Stimulated activated CD4-positive, alpha-beta T cell treated with anti-CD3 and anti-CD28 coated beads, Interleukin-15, amount 100 ng/mL, for 48 hours (primary cell): ENCODE results near the gene CFAP73.

Experiments
- DNase-seq, 2 donors: peaks; one replicate each; pipeline ENCODE4 v3.0.0-alpha.2; 2020; ENCODE audit warnings: low read depth in 2 of 2

Gene CFAP73

DNA sequence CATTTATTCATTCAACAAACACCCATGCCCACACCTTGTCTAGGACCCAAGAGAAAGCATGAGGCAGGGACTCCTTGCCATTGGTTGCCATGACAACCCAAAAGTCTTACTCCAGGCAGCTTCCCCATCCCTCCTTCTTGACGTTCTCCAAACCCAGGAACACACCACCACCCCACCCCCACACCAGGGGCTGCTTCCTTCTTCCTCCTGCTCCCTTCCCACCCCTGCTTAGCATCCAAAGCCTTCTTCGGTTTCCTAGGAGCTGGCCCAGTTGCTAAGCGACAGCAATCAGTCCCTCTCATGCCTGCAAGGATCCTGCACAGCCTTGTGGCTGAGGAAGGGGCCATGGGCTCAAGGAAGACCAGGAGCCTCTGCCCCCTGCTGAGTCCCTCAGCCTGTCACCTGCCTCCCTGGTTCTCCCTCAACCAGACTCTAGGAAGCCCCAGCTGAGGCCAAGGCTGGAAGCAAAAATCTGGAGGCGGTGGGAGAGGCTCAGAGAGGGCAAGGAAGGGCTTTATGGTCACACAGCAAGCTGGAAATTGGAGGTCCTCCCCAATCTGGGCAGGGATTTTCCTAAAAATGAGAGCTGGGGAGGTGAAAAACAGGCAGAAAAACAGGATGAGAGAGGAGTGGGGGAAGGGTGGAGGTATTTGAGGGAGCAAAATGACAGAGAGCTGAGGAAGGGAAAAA is 29.4 kb upstream of the CFAP73 start:
- no peak for DNase-seq

DNA sequence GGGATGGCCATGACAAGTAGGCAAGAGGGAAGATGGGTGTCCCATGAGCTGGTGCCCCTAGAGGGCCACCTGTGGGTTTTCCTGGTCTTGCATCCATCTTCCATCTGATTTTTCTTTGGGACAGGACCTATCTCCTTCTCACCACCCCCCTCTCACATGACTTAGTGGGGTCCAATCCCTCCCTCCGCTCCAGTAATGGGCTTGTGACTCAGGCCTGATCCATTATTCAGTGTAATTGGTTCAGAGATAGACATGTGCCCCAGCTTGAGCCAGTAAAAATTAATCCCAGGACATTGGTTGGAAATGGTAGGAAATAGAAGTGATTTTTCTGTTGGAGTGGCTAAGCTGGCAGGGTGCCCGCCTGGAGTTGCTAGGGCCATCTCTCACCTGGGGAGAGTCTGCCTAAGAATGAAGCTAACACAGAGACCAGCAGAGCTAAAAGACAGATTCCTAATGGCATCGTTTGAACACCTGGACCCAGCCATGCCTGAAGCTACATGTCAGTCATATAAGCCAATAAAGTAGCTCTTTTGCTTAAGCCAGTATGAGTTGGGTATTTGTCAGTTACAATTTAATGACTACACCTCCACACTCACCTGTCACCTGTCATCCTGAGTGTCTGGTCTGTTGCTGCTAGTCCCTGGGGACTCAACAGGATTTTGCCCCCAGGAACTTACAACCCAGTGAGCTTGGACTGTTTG is 28.7 kb upstream of the CFAP73 start:
- DNase-seq = no peak

DNA sequence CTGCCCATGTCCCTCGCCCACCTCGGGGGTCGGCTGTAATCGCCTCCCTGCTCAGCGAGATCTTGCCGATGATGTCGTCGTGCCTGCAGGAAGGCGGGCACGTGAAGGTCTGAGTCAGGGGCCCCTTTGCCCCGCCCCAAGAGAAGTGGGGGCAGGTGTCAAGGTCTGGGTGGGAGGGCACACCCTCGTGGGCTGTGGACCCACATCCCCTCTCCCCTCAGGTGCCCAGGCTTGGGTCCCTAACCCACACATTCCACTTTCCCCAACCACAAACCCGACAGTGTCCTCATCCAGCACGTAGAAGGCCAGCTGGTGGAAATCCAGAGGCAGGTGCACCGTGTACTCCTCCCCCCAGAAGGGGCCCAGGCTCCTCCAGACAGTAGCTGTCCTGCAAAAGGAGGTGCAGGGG is 21.7 kb upstream of the CFAP73 start:
- no peak for DNase-seq

DNA sequence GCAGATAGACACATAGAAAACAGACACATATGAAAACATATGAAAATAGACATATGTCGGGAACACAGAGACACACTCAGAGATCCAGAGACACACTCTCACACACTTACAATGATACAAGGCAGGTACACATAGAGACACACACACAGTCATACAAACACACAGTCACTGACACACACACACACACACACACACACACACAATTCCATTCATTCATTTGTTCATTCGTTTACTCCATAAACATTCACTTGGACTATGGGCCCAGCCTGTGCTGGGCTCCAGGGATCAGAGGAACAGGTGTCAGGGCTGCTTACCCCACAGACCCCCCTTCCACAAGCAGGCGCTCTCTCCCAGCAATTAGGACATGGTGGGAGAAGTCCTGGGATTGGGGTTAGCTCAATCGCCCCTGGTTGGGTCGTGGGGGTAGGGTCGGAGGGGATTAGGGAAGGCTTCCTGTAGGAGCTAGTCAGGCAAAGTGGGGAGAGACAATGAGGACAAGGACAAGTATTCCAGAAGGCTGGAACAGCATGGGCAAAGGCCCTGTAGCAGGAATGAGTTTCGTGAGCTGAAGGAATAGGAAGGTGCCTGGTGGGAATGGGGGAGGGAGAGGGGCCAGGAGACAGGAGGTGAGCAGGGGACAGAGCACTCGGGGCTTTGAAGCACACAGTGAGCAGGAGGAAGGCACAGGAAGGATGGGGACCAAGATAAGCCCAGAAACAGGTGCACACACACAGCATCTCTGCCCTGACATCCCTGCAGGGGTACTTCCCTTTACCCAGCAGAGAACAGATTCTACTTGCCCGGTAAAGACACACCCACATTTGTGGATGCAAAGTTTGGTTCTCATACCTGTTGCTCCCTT is 20.5 kb upstream of the CFAP73 start:
- no peak for DNase-seq

GRCh38 chr12:113129664-113130456 is 19.7 kb upstream of the CFAP73 start:
- no peak for DNase-seq

GRCh38 chr12:113130457-113131135 is 18.9 kb upstream of the CFAP73 start:
- DNase-seq = no peak

GRCh38 chr12:113131556-113131955 is 18.0 kb upstream of the CFAP73 start:
- no peak for DNase-seq

GRCh38 chr12:113133036-113133435 is 16.5 kb upstream of the CFAP73 start:
- DNase-seq = no peak

- no peak for DNase-seq
Observed at GRCh38 chr12:113133666-113134065, 15.9 kb upstream of the CFAP73 start.

- DNase-seq = no peak
Observed at GRCh38 chr12:113134071-113134470, 15.5 kb upstream of the CFAP73 start.

DNA sequence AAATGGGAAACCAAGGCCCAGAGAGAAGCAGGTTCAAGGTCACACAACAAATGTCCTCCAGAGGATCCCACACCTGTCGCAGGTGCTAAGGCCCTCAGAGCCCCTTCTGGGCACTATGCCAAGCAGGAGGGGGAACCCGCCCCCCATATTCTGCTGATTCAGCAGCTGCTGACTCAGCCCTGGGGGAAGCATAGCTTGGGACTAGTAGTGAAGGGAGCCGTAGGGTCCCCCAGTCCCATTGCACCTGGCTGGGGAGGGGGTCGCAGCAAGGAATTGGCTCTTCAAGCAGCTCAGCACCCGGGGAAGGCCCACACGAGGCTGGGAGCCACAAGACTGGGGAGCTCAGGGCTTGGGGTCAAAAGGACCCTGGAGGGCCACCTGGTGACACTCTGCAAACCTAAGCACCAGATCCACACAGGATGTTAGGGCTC is 15.0 kb upstream of the CFAP73 start:
- no peak for DNase-seq

DNA sequence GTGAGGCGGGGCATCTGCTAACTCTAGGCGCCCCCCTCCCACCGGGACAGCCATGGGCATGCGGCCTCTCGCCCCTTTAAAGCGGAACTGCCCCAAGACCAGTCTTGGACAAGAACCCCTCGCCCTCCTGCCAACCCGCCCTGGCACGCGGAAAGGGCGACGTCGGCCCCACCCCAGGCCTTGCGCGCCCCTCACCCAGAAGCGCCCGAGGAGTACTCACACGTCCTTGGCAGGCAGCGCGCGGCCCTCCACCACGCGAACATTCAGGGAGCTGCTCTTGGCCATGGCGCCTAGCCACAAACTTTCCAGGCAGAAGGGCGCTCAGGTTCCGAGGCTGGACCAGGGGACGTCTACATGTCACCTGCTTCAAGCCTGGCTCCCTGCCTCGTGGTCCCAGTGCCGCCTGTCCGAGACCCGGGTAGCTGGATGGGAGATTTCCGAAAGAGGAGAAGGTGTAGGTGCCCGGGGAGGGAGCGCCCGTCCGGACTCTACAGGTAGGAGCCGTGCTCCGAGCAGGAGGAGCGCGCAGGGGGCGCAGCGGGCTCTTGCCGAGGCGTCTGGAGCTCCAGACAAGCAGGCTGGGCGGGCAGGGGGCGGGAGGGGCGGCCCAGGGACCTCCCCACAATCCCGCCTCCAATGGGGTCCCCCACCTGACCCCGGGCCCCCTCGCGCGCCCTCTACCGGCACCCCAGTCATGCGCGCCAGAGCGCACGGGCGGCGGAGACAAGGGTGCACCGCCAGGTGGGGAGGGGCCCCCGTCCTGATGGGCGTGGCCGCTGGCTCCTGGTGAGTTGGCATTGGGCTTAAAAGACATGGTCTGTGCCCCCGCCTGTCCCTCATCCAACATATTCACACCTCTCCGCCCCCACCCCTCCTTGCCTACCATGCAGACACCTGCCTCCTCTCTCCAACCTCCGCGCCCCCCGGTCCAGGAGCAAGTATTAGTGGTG is 14.1 kb upstream of the CFAP73 start, which contains the start of gene RASAL1:
RASAL1 (minus strand) TSS at position 584 of the 950 bp plus-strand sequence; CDS start at position 285, 299 bp downstream.
- peak; percentile 78 to 91 for DNase-seq

GRCh38 chr12:113136128-113136989 is 13.2 kb upstream of the CFAP73 start:
- peak; percentile 64 to 75 for DNase-seq

GRCh38 chr12:113136990-113137511 is 12.5 kb upstream of the CFAP73 start:
- no peak for DNase-seq

GRCh38 chr12:113137861-113138783 is 11.4 kb upstream of the CFAP73 start:
- DNase-seq = no peak

GRCh38 chr12:113138826-113139225 is 10.7 kb upstream of the CFAP73 start:
- no peak for DNase-seq

- no peak for DNase-seq
Observed at GRCh38 chr12:113140706-113141105, 8.8 kb upstream of the CFAP73 start.
